ENCODE data around the gene SERPINA4. TPM values are rescaled to one million over a fixed set of nuclear protein-coding genes. Genes with fewer than 3 reads are reported as not detected.

Gene SERPINA4
- total and polyA plus RNA-seq, 4 donors = 0.18 TPM; not detected in 3

- no peak for DNase-seq
- H3K9ac ChIP-seq (ENCODE audit: insufficient read depth in 1 of 2, low read length in 2 of 2) = no peak overlapping the region
- no peak for ATAC-seq (ENCODE audit: insufficient read depth, low FRiP score)
- 87 to 90% methylated on average over 6 of the region's 6 CpGs for WGBS, 2 donors
- H3K4me3 ChIP-seq = no peak overlapping the region
- no peak overlapping the region for H3K27ac ChIP-seq (ENCODE audit: low read depth in 1 of 2, low read length in 1 of 2)
- no peaks in the 10 kb centered on the region for H3K27me3 ChIP-seq (ENCODE audit: control insufficient read depth in 3 of 3, insufficient read depth in 3 of 3, low read length in 2 of 3)
- no peak for TF ChIP-seq CTCF (IDR thresholded peaks at IDR 0.05; ENCODE audit: control extremely low read depth, extremely low read depth)
- H3K9me3 ChIP-seq (ENCODE audit: control insufficient read depth in 4 of 4, insufficient read depth in 3 of 4, low read length in 3 of 4) = peaks cover 2 to 19% (median 14%) of the 10 kb centered on the region in 4 donors
- H3K4me1 ChIP-seq (ENCODE audit: control insufficient read depth in 5 of 5, insufficient read depth in 5 of 5, low read length in 5 of 5) = no peaks in the 10 kb centered on the region
- peaks cover 0 to 2% (median 0%) of the 10 kb centered on the region in 4 donors for H3K36me3 ChIP-seq (ENCODE audit: control insufficient read depth in 4 of 4, insufficient read depth in 4 of 4, low read length in 4 of 4)
Observed at GRCh38 chr14:94619297-94619696, 58.1 kb downstream of the SERPINA4 start.

Other genes with a start within 250 kb of the SERPINA4 start
- under 1 TPM; 0.34 to 0.77 TPM for gene SERPINA6, start 238.1 kb upstream of the SERPINA4 start, total RNA-seq
- under 1 TPM; 0.18 to 0.35 TPM for gene SERPINA6, start 238.1 kb upstream of the SERPINA4 start, polyA plus RNA-seq
- not detected for gene SERPINA2, start 194.7 kb upstream of the SERPINA4 start, total RNA-seq
- under 1 TPM in 1 of 2 donors, not detected in 1; 0.05 TPM for gene SERPINA2, start 194.7 kb upstream of the SERPINA4 start, polyA plus RNA-seq
- gene SERPINA1, start 172.8 kb upstream of the SERPINA4 start, total RNA-seq = 1,000 to 10,000 TPM in 1 of 2 donors, 100 to 1,000 TPM in 1; 120 to 1,581 TPM
- 1,000 to 10,000 TPM in 1 of 2 donors, 100 to 1,000 TPM in 1; 662 to 1,798 TPM for gene SERPINA1, start 172.8 kb upstream of the SERPINA4 start, polyA plus RNA-seq
- gene SERPINA11, start 108.6 kb upstream of the SERPINA4 start, total RNA-seq = under 1 TPM in 1 of 2 donors, not detected in 1; 0.21 TPM
- gene SERPINA11, start 108.6 kb upstream of the SERPINA4 start, polyA plus RNA-seq = under 1 TPM in 1 of 2 donors, not detected in 1; 0.02 TPM
- gene SERPINA9, start 85.2 kb upstream of the SERPINA4 start, total RNA-seq = not detected
- not detected for gene SERPINA9, start 85.2 kb upstream of the SERPINA4 start, polyA plus RNA-seq
- gene SERPINA12, start 52.0 kb upstream of the SERPINA4 start, total RNA-seq = not detected
- not detected for gene SERPINA12, start 52.0 kb upstream of the SERPINA4 start, polyA plus RNA-seq
- 1 to 10 TPM in 1 of 2 donors, not detected in 1; 4.3 TPM for gene SERPINA5, start 20.0 kb downstream of the SERPINA4 start, total RNA-seq
- under 1 TPM; 0.14 to 0.52 TPM for gene SERPINA5, start 20.0 kb downstream of the SERPINA4 start, polyA plus RNA-seq
- 100 to 1,000 TPM in 1 of 2 donors, 1 to 10 TPM in 1; 4.9 to 408 TPM for gene SERPINA3, start 50.9 kb downstream of the SERPINA4 start, total RNA-seq
- gene SERPINA3, start 50.9 kb downstream of the SERPINA4 start, polyA plus RNA-seq = 100 to 1,000 TPM; 100 to 446 TPM
- gene GSC, start 208.7 kb downstream of the SERPINA4 start, total RNA-seq = under 1 TPM in 1 of 2 donors, not detected in 1; 0.21 TPM
- under 1 TPM; 0.03 to 0.08 TPM for gene GSC, start 208.7 kb downstream of the SERPINA4 start, polyA plus RNA-seq

Measured in lung (tissue), 12 donors.